ENCODE data around the gene UMAD1. TPM values are rescaled to one million over a fixed set of nuclear protein-coding genes. Genes with fewer than 3 reads are reported as not detected.

Gene UMAD1
- total and polyA plus RNA-seq, 3 donors from 2014 or later, result 11.1 to 17.3 (median 12.6) TPM

DNA sequence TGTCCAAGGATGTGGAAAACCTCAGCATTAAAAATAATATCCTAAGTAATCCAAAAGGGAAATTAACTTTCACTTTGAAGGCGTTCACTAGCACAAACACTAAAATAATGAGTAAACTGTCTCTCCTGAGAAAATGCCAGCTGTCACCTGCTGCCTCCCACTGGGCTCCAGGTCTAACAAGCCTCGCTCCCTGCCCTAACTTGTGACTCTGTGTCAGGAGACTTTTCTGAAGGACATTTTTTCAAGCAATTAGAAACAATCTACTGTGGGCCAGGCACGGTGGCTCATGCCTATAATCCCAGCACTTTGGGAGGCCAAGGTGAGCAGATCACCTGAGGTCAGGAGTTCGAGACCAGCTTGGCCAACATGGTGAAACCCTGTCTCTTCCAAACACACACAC, 255.2 kb downstream of the UMAD1 start:
- intact Hi-C loops (cut with DNase I; ENCODE audit: low total_unique reads), result no loop called here
- Histone ChIP-seq H3K27me3 (no peaks in the 10 kb centered on the region), H3K4me3 (no peak overlapping the region), H3K27ac (no peak overlapping the region), H3K36me3 (ENCODE audit: low read depth, missing control alignments) (no peaks in the 10 kb centered on the region), H3K9me3 (no peaks in the 10 kb centered on the region), H3K4me1 (no peaks in the 10 kb centered on the region)
- DNase-seq, result no peak
- TF ChIP-seq POLR2A (IDR thresholded peaks at IDR 0.05), result no peak
- TF ChIP-seq, protein P1, sequence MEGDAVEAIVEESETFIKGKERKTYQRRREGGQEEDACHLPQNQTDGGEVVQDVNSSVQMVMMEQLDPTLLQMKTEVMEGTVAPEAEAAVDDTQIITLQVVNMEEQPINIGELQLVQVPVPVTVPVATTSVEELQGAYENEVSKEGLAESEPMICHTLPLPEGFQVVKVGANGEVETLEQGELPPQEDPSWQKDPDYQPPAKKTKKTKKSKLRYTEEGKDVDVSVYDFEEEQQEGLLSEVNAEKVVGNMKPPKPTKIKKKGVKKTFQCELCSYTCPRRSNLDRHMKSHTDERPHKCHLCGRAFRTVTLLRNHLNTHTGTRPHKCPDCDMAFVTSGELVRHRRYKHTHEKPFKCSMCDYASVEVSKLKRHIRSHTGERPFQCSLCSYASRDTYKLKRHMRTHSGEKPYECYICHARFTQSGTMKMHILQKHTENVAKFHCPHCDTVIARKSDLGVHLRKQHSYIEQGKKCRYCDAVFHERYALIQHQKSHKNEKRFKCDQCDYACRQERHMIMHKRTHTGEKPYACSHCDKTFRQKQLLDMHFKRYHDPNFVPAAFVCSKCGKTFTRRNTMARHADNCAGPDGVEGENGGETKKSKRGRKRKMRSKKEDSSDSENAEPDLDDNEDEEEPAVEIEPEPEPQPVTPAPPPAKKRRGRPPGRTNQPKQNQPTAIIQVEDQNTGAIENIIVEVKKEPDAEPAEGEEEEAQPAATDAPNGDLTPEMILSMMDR (IDR thresholded peaks at IDR 0.05), result no peak
- WGBS, 2 donors, result 92 to 94% methylated on average over 4 of the region's 4 CpGs

DNA sequence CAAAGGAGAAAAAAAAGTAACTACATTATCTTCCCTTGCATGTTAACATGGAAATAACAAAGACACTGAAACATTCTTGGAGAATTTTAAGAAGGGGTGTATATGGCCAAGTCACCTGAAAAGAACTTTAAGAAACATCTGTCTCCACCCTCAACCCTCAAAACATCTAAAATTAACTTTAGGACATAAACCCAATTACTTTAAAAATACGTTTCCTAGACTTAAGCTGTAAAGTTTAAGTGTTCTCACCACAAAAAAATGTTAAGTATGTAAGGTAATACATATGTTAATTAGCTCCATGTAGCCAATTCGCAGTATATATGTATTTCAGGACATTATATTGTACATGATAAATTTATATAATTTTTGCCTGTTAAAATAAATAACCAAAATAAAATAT, 257.0 kb downstream of the UMAD1 start:
- TF ChIP-seq, protein P1 (IDR thresholded peaks at IDR 0.05), result no peak
- TF ChIP-seq POLR2A (IDR thresholded peaks at IDR 0.05), result no peak
- no peak for DNase-seq
- H3K4me1 ChIP-seq, result no peaks in the 10 kb centered on the region
- H3K36me3 ChIP-seq (ENCODE audit: low read depth, missing control alignments), result no peaks in the 10 kb centered on the region
- H3K27me3 ChIP-seq, result no peaks in the 10 kb centered on the region
- WGBS, 2 donors, result 75 to 85% methylated on average over 2 of the region's 2 CpGs
- no peak overlapping the region for H3K27ac ChIP-seq
- no peak overlapping the region for H3K4me3 ChIP-seq
- no peaks in the 10 kb centered on the region for H3K9me3 ChIP-seq
- intact Hi-C loops (cut with DNase I; ENCODE audit: low total_unique reads), result no loop called here

DNA sequence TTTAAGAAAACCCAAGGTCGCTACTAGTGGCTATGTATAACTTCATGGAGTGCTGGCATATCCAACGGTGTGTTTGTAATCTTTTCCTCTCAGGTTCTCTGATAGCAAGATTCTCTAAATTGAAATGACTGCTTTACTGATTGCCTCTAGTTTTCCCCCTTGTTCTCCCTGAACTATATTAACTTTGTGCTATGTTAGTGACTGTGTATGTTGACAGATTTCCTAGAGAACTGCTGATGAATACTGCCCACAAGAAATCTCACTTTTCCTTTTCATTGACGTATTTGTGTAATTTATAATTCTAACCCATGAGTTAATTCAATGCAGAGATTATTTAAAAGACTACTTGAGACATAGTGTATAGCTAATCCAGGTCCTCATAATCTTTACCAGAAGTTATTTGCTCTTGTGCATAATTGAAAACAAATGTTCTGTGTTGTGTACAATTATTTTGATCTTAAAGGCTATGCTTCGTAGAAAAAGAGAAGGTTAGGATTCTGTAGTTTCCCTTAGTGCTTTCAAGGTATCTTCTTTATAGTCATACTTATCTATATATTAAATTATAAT, 257.5 kb downstream of the UMAD1 start:
- Histone ChIP-seq H3K4me1 (no peaks in the 10 kb centered on the region), H3K27ac (no peak overlapping the region), H3K27me3 (no peaks in the 10 kb centered on the region), H3K4me3 (no peak overlapping the region), H3K36me3 (ENCODE audit: low read depth, missing control alignments) (no peaks in the 10 kb centered on the region), H3K9me3 (no peaks in the 10 kb centered on the region)
- TF ChIP-seq, protein P1 (IDR thresholded peaks at IDR 0.05), result no peak
- no peak for TF ChIP-seq POLR2A (IDR thresholded peaks at IDR 0.05)
- 70 to 89% methylated on average over 4 of the region's 4 CpGs for WGBS, 2 donors
- intact Hi-C loops (cut with DNase I; ENCODE audit: low total_unique reads), result no loop called here
- no peak for DNase-seq

DNA sequence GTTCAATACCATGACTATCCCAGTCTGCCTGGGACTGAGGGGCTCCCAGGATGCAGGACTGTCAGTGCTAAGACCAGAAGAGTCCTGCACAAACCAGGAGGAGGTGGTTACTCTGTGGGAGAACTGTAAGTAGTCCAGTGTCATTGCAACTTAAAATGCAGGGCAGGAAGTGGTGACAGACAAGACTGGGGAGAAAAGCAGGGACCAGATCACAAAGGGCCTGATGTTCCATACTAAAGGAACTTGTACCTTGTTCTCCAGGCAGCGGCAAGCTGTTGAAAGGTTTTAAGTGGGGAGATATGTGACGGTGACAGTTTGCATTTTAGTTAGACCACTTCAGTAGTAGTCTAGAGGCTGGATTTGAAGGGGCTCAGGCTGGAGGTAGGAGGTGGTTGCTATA, 262.3 kb downstream of the UMAD1 start:
- no peaks in the 10 kb centered on the region for H3K9me3 ChIP-seq
- no peak overlapping the region for H3K27ac ChIP-seq
- H3K36me3 ChIP-seq (ENCODE audit: low read depth, missing control alignments), result no peaks in the 10 kb centered on the region
- no peaks in the 10 kb centered on the region for H3K4me1 ChIP-seq
- no peak overlapping the region for H3K4me3 ChIP-seq
- 92 to 93% methylated on average over 2 of the region's 2 CpGs for WGBS, 2 donors
- no peak for DNase-seq
- no peaks in the 10 kb centered on the region for H3K27me3 ChIP-seq
- intact Hi-C loops (cut with DNase I; ENCODE audit: low total_unique reads), result no loop called here
- no peak for TF ChIP-seq POLR2A (IDR thresholded peaks at IDR 0.05)
- TF ChIP-seq, protein P1 (IDR thresholded peaks at IDR 0.05), result no peak

DNA sequence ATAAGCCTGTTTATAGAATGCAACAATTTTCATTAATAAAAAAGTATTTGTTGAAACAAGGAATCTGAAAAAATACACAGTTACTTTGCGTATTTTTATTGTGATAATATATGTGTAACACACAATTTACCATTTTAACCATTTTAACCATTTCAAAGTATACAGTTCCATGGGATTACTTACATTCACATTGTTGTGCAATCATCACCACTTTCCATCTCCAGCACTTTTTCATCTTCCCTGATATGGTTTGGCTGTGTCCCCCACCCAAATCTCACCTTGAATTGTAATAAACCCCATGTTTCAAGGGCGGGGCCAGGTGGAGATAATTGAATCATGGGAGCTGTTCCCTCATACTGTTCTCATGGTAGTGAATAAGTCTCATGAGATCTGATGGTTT, 266.8 kb downstream of the UMAD1 start:
- 96 to 98% methylated on average over 2 of the region's 2 CpGs for WGBS, 2 donors
- TF ChIP-seq POLR2A (IDR thresholded peaks at IDR 0.05), result no peak
- TF ChIP-seq, protein P1 (IDR thresholded peaks at IDR 0.05), result no peak

More for the DNA sequence above, 266.8 kb downstream of the UMAD1 start:
- Histone ChIP-seq H3K9me3 (no peaks in the 10 kb centered on the region), H3K36me3 (ENCODE audit: low read depth, missing control alignments) (no peaks in the 10 kb centered on the region), H3K4me3 (no peak overlapping the region), H3K27me3 (no peaks in the 10 kb centered on the region), H3K4me1 (no peaks in the 10 kb centered on the region), H3K27ac (no peak overlapping the region)
- no peak for DNase-seq
- intact Hi-C loops (cut with DNase I; ENCODE audit: low total_unique reads), result no loop called here

Measured in testis (tissue), 3 donors.